Body of pancreas (tissue), 4 donors: ENCODE data around the gene SLC43A1. TPM values are rescaled to one million over a fixed set of nuclear protein-coding genes. Genes with fewer than 3 reads are reported as not detected.

ENCODE experiments used
- ATAC-seq: fragments of 150-250 bp; one replicate; pipeline ENCODE4 v1.9.1; 2016
- DNase-seq, 4 donors: peaks; one replicate each; pipeline ENCODE4 v3.0.0-alpha.2; 2019
- H3K27ac ChIP-seq, 4 donors: fragments of 200-600 bp; sonication (generic); 1 replicate in 3 of 4; 2 replicates in 1 of 4; pipeline versions ENCODE4 v1.5.1 to v1.6.1; 2016 to 2019; ENCODE audit warnings: mild to moderate bottlenecking in 1 of 4, mixed read lengths in 1 of 4, moderate library complexity in 1 of 4
- H3K27me3 ChIP-seq, 2 donors: fragments of 200-600 bp; sonication (generic); one replicate each; pipeline ENCODE4 v1.6.0; 2016; ENCODE audit warnings: mild to moderate bottlenecking in 1 of 2
- H3K36me3 ChIP-seq, 2 donors: fragments of 200-600 bp; sonication (generic); replicated peaks in 1 of 2; 2 replicates each; pipeline ENCODE4 v1.5.1; 2016; ENCODE audit warnings: low read depth in 2 of 2; ENCODE audit not compliant: insufficient read depth in 1 of 2
- H3K4me1 ChIP-seq: fragments of 200-600 bp; sonication (generic); one replicate; pipeline ENCODE4 v1.6.0; 2016
- H3K4me3 ChIP-seq, 2 donors: fragments of 200-600 bp; sonication (generic); 1 replicate in 1 of 2; 2 replicates in 1 of 2; pipeline ENCODE4 v1.5.1; 2016 to 2019
- H3K9me3 ChIP-seq, 3 donors: fragments of 200-600 bp; sonication (generic); 1 replicate in 2 of 3; 2 replicates in 1 of 3; pipeline ENCODE4 v1.5.1; 2016
- POLR2A ChIP-seq, 3 donors: fragments of 450-650 bp; IDR thresholded peaks; one replicate each; pipeline ENCODE4 v1.6.1; 2016; ENCODE audit warnings: antibody characterized with exemption in 3 of 3, mild to moderate bottlenecking in 2 of 3
- WGBS, 2 donors: methylation state at CpG; one replicate each; pipeline ENCODE4 v1.1.5; 2017; 5-methylcytosine and 5-hydroxymethylcytosine counted together
- intact Hi-C: fragments of 100-400 bp; cut with DNase I; formaldehyde crosslinking; loops from one replicate; pipeline ENCODE4 v1.15.1; 2023
- total RNA-seq, 2 donors: library from RNA; depleted of rRNA; stranded (reverse); fragments of >200 nt; gene quantifications; one replicate each; pipeline ENCODE4 v1.1.0, GENCODE V29; 2016
- TF ChIP-seq, protein P1 (sequence below), 7 experiments: fragments of 450-650 bp in 4 of 7; fragments of 200-600 bp in 3 of 7; sonication (generic) in 3 of 7; IDR thresholded peaks; one replicate each; pipeline ENCODE4 v1.5.1; 2016 to 2019; ENCODE audit warnings: antibody characterized with exemption in 7 of 7

Gene SLC43A1
- total RNA-seq, 2 donors from 2014 or later = 87.7 to 128 TPM

GRCh38 chr11:57508341-57509170, 6.9 kb downstream of the SLC43A1 start:
- peaks cover 80% of the 10 kb centered on the region for H3K4me1 ChIP-seq
- no peak for DNase-seq
- intact Hi-C loops = no loop called here
- 43 to 58% methylated on average over 7 of the region's 7 CpGs for WGBS, 2 donors
- H3K36me3 ChIP-seq = no peaks in the 10 kb centered on the region
- peak; percentile 16 for ATAC-seq
- peak overlapping the region in 3 of 4 donors; percentile 0 to 69 (median 46) for H3K27ac ChIP-seq
- H3K4me3 ChIP-seq = no peak overlapping the region
- H3K9me3 ChIP-seq = no peaks in the 10 kb centered on the region
- TF ChIP-seq, protein P1, sequence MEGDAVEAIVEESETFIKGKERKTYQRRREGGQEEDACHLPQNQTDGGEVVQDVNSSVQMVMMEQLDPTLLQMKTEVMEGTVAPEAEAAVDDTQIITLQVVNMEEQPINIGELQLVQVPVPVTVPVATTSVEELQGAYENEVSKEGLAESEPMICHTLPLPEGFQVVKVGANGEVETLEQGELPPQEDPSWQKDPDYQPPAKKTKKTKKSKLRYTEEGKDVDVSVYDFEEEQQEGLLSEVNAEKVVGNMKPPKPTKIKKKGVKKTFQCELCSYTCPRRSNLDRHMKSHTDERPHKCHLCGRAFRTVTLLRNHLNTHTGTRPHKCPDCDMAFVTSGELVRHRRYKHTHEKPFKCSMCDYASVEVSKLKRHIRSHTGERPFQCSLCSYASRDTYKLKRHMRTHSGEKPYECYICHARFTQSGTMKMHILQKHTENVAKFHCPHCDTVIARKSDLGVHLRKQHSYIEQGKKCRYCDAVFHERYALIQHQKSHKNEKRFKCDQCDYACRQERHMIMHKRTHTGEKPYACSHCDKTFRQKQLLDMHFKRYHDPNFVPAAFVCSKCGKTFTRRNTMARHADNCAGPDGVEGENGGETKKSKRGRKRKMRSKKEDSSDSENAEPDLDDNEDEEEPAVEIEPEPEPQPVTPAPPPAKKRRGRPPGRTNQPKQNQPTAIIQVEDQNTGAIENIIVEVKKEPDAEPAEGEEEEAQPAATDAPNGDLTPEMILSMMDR (IDR thresholded peaks at IDR 0.05) = no peak
- no peak for TF ChIP-seq POLR2A (IDR thresholded peaks at IDR 0.05)
- H3K27me3 ChIP-seq = no peaks in the 10 kb centered on the region

- intact Hi-C loops = no loop called here
- no peaks in the 10 kb centered on the region for H3K36me3 ChIP-seq
- ATAC-seq (no peak), DNase-seq (no peak)
- H3K9me3 ChIP-seq = no peaks in the 10 kb centered on the region
- H3K27ac ChIP-seq = peak overlapping the region in 1 of 4 donors; percentile 32
- no peak overlapping the region for H3K4me3 ChIP-seq
- no peaks in the 10 kb centered on the region for H3K27me3 ChIP-seq
- H3K4me1 ChIP-seq = peaks cover 86% of the 10 kb centered on the region
- TF ChIP-seq, protein P1 (IDR thresholded peaks at IDR 0.05) = no peak
- no peak for TF ChIP-seq POLR2A (IDR thresholded peaks at IDR 0.05)
- 50 to 67% methylated on average over 1 of the region's 1 CpG for WGBS, 2 donors
Observed at GRCh38 chr11:57506522-57506921, 9.0 kb downstream of the SLC43A1 start.

DNA sequence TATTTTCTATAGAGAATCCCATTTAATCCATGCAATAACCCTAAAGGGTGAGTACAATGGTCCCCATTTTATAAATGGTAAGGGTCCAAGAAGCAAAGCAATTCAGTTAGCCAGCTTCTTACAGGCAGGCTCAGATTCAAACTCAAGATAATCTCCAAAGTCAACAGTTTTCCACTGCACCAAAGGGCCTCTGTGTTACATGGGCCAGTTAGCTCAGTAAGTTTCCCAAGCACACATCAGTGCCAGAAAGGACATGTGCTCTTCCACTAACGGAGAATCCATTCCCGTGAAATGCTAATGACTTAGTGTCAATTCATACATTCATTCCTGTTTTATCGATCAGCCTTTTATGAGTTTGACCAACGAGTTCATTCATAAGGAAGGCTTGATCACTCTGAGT, 11.0 kb downstream of the SLC43A1 start:
- intact Hi-C loops = no loop called here
- H3K36me3 ChIP-seq = no peaks in the 10 kb centered on the region

GRCh38 chr11:57502870-57503269, 12.6 kb downstream of the SLC43A1 start:
- peak overlapping the region; percentile 68 to 93 (median 92) for H3K27ac ChIP-seq
- no peak for DNase-seq
- no peak overlapping the region for H3K4me3 ChIP-seq
- peaks cover 95% of the 10 kb centered on the region for H3K4me1 ChIP-seq
- no peaks in the 10 kb centered on the region for H3K9me3 ChIP-seq
- no peaks in the 10 kb centered on the region for H3K36me3 ChIP-seq
- TF ChIP-seq, protein P1 (IDR thresholded peaks at IDR 0.05) = no peak
- no peak for TF ChIP-seq POLR2A (IDR thresholded peaks at IDR 0.05)
- intact Hi-C loops = no loop called here
- ATAC-seq = no peak
- no peaks in the 10 kb centered on the region for H3K27me3 ChIP-seq

More for the DNA sequence above, 11.0 kb downstream of the SLC43A1 start:
- ATAC-seq (no peak), DNase-seq (no peak)
- peaks cover 93% of the 10 kb centered on the region for H3K4me1 ChIP-seq
- TF ChIP-seq, protein P1 (IDR thresholded peaks at IDR 0.05) = no peak
- TF ChIP-seq POLR2A (IDR thresholded peaks at IDR 0.05) = no peak
- no peaks in the 10 kb centered on the region for H3K9me3 ChIP-seq
- H3K27me3 ChIP-seq = no peaks in the 10 kb centered on the region
- 44 to 52% methylated on average over 4 of the region's 4 CpGs for WGBS, 2 donors
- no peak overlapping the region for H3K4me3 ChIP-seq
- H3K27ac ChIP-seq = peak overlapping the region in 3 of 4 donors; percentile 39 to 93 (median 90)
